Testis (tissue), 2 donors: ENCODE data around the gene INSM1.

Experiments used
- POLR2A ChIP-seq: fragments of 450-650 bp; IDR thresholded peaks from one replicate; pipeline ENCODE4 v1.6.1; 2017; ENCODE audit warnings: antibody characterized with exemption, mild to moderate bottlenecking, moderate library complexity
- TF ChIP-seq, protein P1 (sequence below), 3 experiments: fragments of 450-650 bp in 2 of 3; fragments of 200-600 bp in 1 of 3; sonication (generic) in 1 of 3; IDR thresholded peaks; one replicate each; pipeline ENCODE4 v1.5.1; 2016 to 2019; ENCODE audit warnings: antibody characterized with exemption in 3 of 3, mild to moderate bottlenecking in 2 of 3, moderate library complexity in 1 of 3

DNA sequence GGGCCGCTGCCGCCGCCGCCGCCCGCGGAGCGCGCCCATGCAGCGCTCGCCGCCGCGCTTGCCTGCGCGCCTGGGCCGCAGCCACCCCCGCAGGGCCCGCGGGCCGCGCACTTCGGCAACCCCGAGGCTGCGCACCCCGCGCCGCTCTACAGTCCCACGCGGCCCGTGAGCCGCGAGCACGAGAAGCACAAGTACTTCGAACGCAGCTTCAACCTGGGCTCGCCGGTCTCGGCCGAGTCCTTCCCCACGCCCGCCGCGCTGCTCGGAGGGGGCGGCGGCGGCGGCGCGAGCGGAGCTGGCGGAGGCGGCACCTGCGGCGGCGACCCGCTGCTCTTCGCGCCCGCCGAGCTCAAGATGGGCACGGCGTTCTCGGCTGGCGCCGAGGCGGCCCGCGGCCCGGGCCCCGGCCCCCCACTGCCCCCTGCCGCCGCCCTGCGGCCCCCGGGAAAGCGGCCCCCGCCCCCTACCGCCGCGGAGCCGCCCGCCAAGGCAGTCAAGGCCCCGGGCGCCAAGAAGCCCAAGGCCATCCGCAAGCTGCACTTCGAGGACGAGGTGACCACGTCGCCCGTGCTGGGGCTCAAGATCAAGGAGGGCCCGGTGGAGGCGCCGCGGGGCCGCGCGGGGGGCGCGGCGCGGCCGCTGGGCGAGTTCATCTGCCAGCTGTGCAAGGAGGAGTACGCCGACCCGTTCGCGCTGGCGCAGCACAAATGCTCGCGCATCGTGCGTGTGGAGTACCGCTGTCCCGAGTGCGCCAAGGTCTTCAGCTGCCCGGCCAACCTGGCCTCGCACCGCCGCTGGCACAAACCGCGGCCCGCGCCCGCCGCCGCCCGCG, 730 bp downstream of the INSM1 start:
- TF ChIP-seq POLR2A: no peak
- TF ChIP-seq, protein P1, sequence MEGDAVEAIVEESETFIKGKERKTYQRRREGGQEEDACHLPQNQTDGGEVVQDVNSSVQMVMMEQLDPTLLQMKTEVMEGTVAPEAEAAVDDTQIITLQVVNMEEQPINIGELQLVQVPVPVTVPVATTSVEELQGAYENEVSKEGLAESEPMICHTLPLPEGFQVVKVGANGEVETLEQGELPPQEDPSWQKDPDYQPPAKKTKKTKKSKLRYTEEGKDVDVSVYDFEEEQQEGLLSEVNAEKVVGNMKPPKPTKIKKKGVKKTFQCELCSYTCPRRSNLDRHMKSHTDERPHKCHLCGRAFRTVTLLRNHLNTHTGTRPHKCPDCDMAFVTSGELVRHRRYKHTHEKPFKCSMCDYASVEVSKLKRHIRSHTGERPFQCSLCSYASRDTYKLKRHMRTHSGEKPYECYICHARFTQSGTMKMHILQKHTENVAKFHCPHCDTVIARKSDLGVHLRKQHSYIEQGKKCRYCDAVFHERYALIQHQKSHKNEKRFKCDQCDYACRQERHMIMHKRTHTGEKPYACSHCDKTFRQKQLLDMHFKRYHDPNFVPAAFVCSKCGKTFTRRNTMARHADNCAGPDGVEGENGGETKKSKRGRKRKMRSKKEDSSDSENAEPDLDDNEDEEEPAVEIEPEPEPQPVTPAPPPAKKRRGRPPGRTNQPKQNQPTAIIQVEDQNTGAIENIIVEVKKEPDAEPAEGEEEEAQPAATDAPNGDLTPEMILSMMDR (IDR thresholded peaks at IDR 0.05): no peak
